Tibial nerve (tissue), 4 donors: ENCODE results near the gene BTG2.

ENCODE experiments used
- EP300 ChIP-seq, 2 donors: sonication (generic); formaldehyde crosslinking; IDR thresholded peaks; one replicate each; pipeline ENCODE4 v1.6.1; 2017; ENCODE audit warnings: antibody characterized with exemption in 2 of 2, mild to moderate bottlenecking in 1 of 2
- POLR2A ChIP-seq, 2 donors: fragments of 450-650 bp; IDR thresholded peaks; one replicate each; pipeline ENCODE4 v1.6.1; 2017; ENCODE audit warnings: antibody characterized with exemption in 2 of 2, mild to moderate bottlenecking in 2 of 2, moderate library complexity in 2 of 2
- TF ChIP-seq, protein P1 (sequence below), 5 experiments: fragments of 200-600 bp in 3 of 5; fragments of 450-650 bp in 2 of 5; sonication (generic) in 3 of 5; IDR thresholded peaks; one replicate each; pipeline ENCODE4 v1.5.1; 2016 to 2019; ENCODE audit warnings: antibody characterized with exemption in 5 of 5, mild to moderate bottlenecking in 3 of 5, moderate library complexity in 2 of 5

DNA sequence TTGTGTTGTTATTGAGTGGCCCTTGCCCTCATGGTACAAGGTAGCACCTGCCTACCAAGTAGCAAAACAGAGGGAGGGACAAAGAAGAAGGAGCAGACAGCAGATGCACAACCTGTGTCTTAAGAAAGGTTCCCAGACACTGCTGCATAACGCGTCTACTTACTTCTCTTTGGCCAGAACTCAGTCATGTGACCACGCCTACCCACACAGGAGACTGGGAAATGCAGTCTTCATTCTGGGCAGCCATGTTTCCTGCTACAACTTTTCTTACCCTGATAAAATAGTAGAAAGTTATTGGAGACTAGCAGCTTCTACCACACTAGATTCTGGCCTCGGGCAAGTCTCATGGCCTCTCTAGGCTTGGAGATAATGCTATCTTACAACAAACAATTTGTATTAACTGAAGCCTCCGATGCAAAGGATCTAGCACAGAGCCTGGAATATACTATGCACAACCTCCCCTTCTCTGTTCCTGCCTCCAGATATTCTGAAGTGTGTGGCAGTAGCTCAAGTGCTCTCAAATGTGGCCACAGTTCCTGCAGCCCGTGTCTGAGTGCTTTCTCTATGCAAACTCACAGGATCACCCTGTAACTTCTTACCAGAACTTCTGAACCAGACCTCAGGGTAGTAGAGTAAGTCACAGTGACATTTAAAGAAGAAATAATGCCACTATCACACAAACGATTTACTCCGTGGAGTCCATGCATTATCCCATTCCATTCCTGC, 34.1 kb upstream of the BTG2 start:
- TF ChIP-seq, protein P1, sequence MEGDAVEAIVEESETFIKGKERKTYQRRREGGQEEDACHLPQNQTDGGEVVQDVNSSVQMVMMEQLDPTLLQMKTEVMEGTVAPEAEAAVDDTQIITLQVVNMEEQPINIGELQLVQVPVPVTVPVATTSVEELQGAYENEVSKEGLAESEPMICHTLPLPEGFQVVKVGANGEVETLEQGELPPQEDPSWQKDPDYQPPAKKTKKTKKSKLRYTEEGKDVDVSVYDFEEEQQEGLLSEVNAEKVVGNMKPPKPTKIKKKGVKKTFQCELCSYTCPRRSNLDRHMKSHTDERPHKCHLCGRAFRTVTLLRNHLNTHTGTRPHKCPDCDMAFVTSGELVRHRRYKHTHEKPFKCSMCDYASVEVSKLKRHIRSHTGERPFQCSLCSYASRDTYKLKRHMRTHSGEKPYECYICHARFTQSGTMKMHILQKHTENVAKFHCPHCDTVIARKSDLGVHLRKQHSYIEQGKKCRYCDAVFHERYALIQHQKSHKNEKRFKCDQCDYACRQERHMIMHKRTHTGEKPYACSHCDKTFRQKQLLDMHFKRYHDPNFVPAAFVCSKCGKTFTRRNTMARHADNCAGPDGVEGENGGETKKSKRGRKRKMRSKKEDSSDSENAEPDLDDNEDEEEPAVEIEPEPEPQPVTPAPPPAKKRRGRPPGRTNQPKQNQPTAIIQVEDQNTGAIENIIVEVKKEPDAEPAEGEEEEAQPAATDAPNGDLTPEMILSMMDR (IDR thresholded peaks at IDR 0.05): no peak
- TF ChIP-seq POLR2A (IDR thresholded peaks at IDR 0.05) (no peak), EP300 (IDR thresholded peaks at IDR 0.05) (no peak)
